Measurements from ENCODE around the gene PDZRN3.

GRCh38 chr3:73586190-73586589 is 38.6 kb downstream of the PDZRN3 start:
- TF ChIP-seq JUND (IDR thresholded peaks at IDR 0.05) (no peak), ZBTB33 (IDR thresholded peaks at IDR 0.05; ENCODE audit: extremely low read depth, insufficient replicate concordance, low read length) (no peak), ELF1 (IDR thresholded peaks at IDR 0.05; ENCODE audit: borderline replicate concordance, low read depth) (no peak), YY1 (IDR thresholded peaks at IDR 0.05; ENCODE audit: extremely low read depth, insufficient replicate concordance, low read depth, low read length) (no peak), ZNF274 (IDR thresholded peaks at IDR 0.05; ENCODE audit: low read depth, low read length) (no peak), EZH2 (IDR thresholded peaks at IDR 0.05) (no peak), RAD21 (IDR thresholded peaks at IDR 0.05; ENCODE audit: low read depth) (no peak), CTCF (IDR thresholded peaks at IDR 0.05 in 2 of 3, conservative IDR thresholded peaks at IDR 0.05 in 1 of 3; ENCODE audit: borderline replicate concordance in 1 of 3, insufficient read depth in 1 of 3, low read depth in 2 of 3, low read length in 2 of 3) (no peak)

Measured in HCT116 (cell line).